ENCODE measurements around the gene NPY1R. TPM values are rescaled to one million over a fixed set of nuclear protein-coding genes. Genes with fewer than 3 reads are reported as not detected.

The NPY1R gene
- 0.15 and 0.45 TPM in 2 replicates for total RNA-seq (2014; rRNA removed; shearing (Covaris generic))

GRCh38 chr4:163332526-163333406, at the start of gene NPY1R:
Gene NPY1R, minus strand, starts transcription at chr4:163332596. Its CDS starts 6,042 bp downstream, at chr4:163326554.

DNA sequence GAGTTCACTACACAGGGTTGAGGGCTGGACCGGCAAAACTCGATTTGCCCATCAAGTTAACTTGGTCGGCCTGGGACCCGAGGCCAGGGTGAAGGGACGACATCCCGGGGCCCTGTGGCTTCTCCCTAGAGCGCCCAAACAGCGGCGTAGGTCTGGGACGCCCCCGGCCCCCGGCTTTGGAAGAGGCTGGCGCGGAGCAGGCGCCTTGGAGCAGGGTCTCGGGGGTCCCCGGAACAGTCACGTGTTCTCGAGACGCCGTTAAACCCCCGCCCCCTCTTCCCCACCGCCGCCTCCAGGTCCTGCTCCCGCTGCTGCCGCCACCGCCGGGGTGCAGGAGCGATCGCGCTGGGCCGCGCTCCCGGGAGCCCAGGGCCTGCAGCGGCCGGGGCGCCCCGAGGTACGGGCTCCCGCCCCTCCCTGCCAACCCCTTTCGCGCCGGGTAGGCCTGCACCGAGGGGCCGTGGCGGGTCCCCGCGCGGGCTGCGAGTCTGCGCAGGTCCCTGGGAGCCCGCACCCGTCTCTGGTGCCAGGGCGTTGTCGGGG, 11.3 kb upstream of the NPY1R start, which contains the start of gene NPY5R:
NPY5R (plus strand) TSS at position 289 of the 543 bp plus-strand sequence. CDS start 6,382 bp downstream, outside the sequence.

Other genes starting within 250 kb of the NPY1R start
- gene NAF1, start 165.7 kb downstream of the NPY1R start, total RNA-seq (2014; rRNA removed; shearing (Covaris generic)): 13.0 and 15.4 TPM in 2 replicates
- gene NPY5R, start 11.3 kb upstream of the NPY1R start, total RNA-seq (2014; rRNA removed; shearing (Covaris generic)): not detected in 2 replicates
- not detected in 2 replicates for gene TKTL2, start 141.2 kb upstream of the NPY1R start, total RNA-seq (2014; rRNA removed; shearing (Covaris generic))
- 54.2 and 62.6 TPM in 2 replicates for gene TMA16, start 162.1 kb upstream of the NPY1R start, total RNA-seq (2014; rRNA removed; shearing (Covaris generic))